HEK293 (cell line): ENCODE data around the gene HS6ST3.

Experiments
- CTCF ChIA-PET: fragments of 350-600 bp; formaldehyde crosslinking; extraction: SDS; loops from one replicate; lab custom pipeline; 2021; ENCODE audit warnings: antibody characterized with exemption; lab: Yijun Ruan, JAX
- POLR2A ChIA-PET: fragments of 300-600 bp; formaldehyde crosslinking; extraction: SDS; loops from one replicate; lab custom pipeline; 2020; ENCODE audit warnings: antibody characterized with exemption, inconsistent platforms; lab: Yijun Ruan, JAX
- H3K27ac ChIP-seq: fragments of 200-500 bp; sonication (Bioruptor generic); 2 replicates; pipeline ENCODE4 v1.5.1; 2014; ENCODE audit warnings: low read depth, low read length, control low read depth, inconsistent platforms; ENCODE audit errors: extremely low read depth
- H3K36me3 ChIP-seq, 2 experiments: fragments of 200-500 bp in 1 of 2; sonication (Bioruptor generic) in 1 of 2; 1 replicate in 1 of 2; 2 replicates in 1 of 2; pipeline ENCODE4 v1.5.1; 2014 to 2017; ENCODE audit warnings: inconsistent platforms in 2 of 2, low read length in 2 of 2; ENCODE audit not compliant: control insufficient read depth in 2 of 2, insufficient read depth in 1 of 2
- H3K4me1 ChIP-seq: fragments of 200-500 bp; sonication (Bioruptor generic); 2 replicates; pipeline ENCODE4 v1.5.1; 2014; ENCODE audit warnings: mild to moderate bottlenecking, low read length, inconsistent platforms; ENCODE audit not compliant: control insufficient read depth, insufficient read depth
- H3K4me3 ChIP-seq: 2 replicates; pipeline ENCODE4 v1.5.1; 2011; ENCODE audit warnings: low read depth, mild to moderate bottlenecking, control low read depth, low read length, moderate library complexity
- H3K9me3 ChIP-seq: fragments of 200-500 bp; sonication (Bioruptor generic); 2 replicates; pipeline ENCODE4 v1.5.1; 2014; ENCODE audit warnings: low read depth, low read length, inconsistent platforms; ENCODE audit not compliant: control insufficient read depth, insufficient read depth
- FEZF1 ChIP-seq: fragments of 450-650 bp; formaldehyde crosslinking; IDR thresholded peaks from 2 replicates; pipeline ENCODE4 v1.5.1; 2016; ENCODE audit warnings: missing biosample characterization, missing genetic modification characterization
- HOXA7 ChIP-seq: sonication (generic); formaldehyde crosslinking; IDR thresholded peaks from 2 replicates; pipeline ENCODE4 v1.8.1; 2022; ENCODE audit warnings: missing genetic modification reagents, borderline replicate concordance
- PRDM6 ChIP-seq: fragments of 450-650 bp; formaldehyde crosslinking; IDR thresholded peaks from 2 replicates; pipeline ENCODE4 v1.5.1; 2017; ENCODE audit warnings: missing biosample characterization, missing genetic modification characterization
- ZNF366 ChIP-seq: fragments of 450-650 bp; formaldehyde crosslinking; conservative IDR thresholded peaks from 2 replicates; pipeline ENCODE4 v1.5.1; 2016; ENCODE audit warnings: missing biosample characterization, missing genetic modification characterization
- ZNF610 ChIP-seq: fragments of 450-650 bp; formaldehyde crosslinking; IDR thresholded peaks from 2 replicates; pipeline ENCODE4 v1.5.1; 2016; ENCODE audit warnings: missing biosample characterization, missing genetic modification characterization, borderline replicate concordance
- ZNF670 ChIP-seq: fragments of 450-650 bp; formaldehyde crosslinking; IDR thresholded peaks from 2 replicates; pipeline ENCODE4 v1.5.1; 2016; ENCODE audit warnings: missing biosample characterization, missing genetic modification characterization, low read depth
- ZNF843 ChIP-seq: fragments of 450-650 bp; formaldehyde crosslinking; IDR thresholded peaks from 2 replicates; pipeline ENCODE4 v1.5.1; 2016; ENCODE audit warnings: missing biosample characterization, missing genetic modification characterization
- TF ChIP-seq, protein P1 (sequence below): fragments of 450-650 bp; formaldehyde crosslinking; IDR thresholded peaks from 2 replicates; pipeline ENCODE4 v1.5.1; 2016; ENCODE audit warnings: missing biosample characterization, missing genetic modification characterization
- TF ChIP-seq, protein P2 (sequence below): fragments of 450-650 bp; formaldehyde crosslinking; IDR thresholded peaks from 2 replicates; pipeline ENCODE4 v1.5.1; 2017; ENCODE audit warnings: missing biosample characterization, missing genetic modification characterization
- TF ChIP-seq, protein P3 (sequence below): fragments of 450-650 bp; formaldehyde crosslinking; IDR thresholded peaks from 2 replicates; pipeline ENCODE4 v1.5.1; 2017; ENCODE audit warnings: missing biosample characterization, missing genetic modification characterization
- TF ChIP-seq, protein P4 (sequence below): fragments of 450-650 bp; formaldehyde crosslinking; IDR thresholded peaks from 2 replicates; pipeline ENCODE4 v1.5.1; 2016; ENCODE audit warnings: missing biosample characterization, missing genetic modification characterization
- TF ChIP-seq, protein P5 (sequence below): fragments of 450-650 bp; formaldehyde crosslinking; conservative IDR thresholded peaks from 2 replicates; pipeline ENCODE4 v1.5.1; 2016; ENCODE audit warnings: low read depth, missing biosample characterization, missing genetic modification characterization

HS6ST3 gene

GRCh38 chr13:96768524-96768923, 678.6 kb downstream of the HS6ST3 start (continued):
- TF ChIP-seq, protein P1, sequence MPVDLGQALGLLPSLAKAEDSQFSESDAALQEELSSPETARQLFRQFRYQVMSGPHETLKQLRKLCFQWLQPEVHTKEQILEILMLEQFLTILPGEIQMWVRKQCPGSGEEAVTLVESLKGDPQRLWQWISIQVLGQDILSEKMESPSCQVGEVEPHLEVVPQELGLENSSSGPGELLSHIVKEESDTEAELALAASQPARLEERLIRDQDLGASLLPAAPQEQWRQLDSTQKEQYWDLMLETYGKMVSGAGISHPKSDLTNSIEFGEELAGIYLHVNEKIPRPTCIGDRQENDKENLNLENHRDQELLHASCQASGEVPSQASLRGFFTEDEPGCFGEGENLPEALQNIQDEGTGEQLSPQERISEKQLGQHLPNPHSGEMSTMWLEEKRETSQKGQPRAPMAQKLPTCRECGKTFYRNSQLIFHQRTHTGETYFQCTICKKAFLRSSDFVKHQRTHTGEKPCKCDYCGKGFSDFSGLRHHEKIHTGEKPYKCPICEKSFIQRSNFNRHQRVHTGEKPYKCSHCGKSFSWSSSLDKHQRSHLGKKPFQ (tag by site-specific recombination): no peak
- no peak for TF ChIP-seq ZNF366 (tag by site-specific recombination)

GRCh38 chr13:96769874-96770273, 680.0 kb downstream of the HS6ST3 start:
- TF ChIP-seq PRDM6: peak; percentile 56
- TF ChIP-seq FEZF1: peak; percentile 79
- peak; percentile 75; the same call in 1 of the 2 replicates for TF ChIP-seq ZNF843 (tag by site-specific recombination)
- TF ChIP-seq, protein P2, sequence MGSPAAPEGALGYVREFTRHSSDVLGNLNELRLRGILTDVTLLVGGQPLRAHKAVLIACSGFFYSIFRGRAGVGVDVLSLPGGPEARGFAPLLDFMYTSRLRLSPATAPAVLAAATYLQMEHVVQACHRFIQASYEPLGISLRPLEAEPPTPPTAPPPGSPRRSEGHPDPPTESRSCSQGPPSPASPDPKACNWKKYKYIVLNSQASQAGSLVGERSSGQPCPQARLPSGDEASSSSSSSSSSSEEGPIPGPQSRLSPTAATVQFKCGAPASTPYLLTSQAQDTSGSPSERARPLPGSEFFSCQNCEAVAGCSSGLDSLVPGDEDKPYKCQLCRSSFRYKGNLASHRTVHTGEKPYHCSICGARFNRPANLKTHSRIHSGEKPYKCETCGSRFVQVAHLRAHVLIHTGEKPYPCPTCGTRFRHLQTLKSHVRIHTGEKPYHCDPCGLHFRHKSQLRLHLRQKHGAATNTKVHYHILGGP (tag by site-specific recombination): 0 out of 2 replicates have a peak, but pooled peaks have one; percentile 21
- no peak for TF ChIP-seq ZNF670 (tag by site-specific recombination)
- TF ChIP-seq, protein P3, sequence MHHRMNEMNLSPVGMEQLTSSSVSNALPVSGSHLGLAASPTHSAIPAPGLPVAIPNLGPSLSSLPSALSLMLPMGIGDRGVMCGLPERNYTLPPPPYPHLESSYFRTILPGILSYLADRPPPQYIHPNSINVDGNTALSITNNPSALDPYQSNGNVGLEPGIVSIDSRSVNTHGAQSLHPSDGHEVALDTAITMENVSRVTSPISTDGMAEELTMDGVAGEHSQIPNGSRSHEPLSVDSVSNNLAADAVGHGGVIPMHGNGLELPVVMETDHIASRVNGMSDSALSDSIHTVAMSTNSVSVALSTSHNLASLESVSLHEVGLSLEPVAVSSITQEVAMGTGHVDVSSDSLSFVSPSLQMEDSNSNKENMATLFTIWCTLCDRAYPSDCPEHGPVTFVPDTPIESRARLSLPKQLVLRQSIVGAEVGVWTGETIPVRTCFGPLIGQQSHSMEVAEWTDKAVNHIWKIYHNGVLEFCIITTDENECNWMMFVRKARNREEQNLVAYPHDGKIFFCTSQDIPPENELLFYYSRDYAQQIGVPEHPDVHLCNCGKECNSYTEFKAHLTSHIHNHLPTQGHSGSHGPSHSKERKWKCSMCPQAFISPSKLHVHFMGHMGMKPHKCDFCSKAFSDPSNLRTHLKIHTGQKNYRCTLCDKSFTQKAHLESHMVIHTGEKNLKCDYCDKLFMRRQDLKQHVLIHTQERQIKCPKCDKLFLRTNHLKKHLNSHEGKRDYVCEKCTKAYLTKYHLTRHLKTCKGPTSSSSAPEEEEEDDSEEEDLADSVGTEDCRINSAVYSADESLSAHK (tag by site-specific recombination): 0 out of 2 replicates have a peak, but pooled peaks have one; percentile 53
- CTCF ChIA-PET: no interaction called here

DNA sequence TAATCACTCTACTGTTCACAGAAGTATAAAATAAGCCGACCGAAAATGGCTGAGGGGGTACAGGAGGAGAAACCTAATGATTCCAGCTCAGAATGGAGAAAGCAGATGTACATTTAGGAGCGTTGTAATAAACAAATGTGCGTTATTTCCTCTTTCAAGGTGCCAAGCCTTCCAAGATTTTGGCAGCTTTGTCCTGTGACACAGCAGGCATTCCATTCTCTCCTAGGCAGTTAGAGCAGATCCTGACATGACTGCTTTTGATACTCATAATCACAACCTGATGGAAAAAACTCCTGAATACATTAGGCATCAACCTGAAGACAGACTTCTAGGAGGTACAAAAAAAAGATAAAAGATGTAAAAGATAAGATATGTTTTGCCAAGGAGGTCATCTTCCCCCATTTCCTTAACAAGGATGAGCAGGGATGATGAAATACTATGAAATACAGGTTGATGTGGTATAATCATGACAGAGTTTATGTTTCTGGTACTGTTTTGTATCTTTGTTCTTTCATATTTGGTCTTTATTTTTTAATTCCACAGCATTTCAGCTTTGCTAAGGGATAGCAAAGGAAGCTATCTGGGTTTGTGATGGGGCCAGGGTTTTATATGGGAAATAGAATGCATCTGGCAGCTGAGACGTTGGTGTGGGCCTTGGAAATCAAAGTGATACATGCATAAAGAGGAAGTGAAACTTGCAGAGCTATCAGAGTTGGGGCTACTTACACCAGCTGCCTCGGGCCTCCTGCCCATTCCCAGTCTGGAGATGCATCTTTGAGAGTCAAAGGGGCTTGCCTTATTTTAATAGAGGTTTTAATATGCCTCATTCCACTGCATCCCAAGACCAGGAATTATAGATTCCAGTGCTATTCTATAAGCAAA, 681.8 kb downstream of the HS6ST3 start:
- TF ChIP-seq, protein P4, sequence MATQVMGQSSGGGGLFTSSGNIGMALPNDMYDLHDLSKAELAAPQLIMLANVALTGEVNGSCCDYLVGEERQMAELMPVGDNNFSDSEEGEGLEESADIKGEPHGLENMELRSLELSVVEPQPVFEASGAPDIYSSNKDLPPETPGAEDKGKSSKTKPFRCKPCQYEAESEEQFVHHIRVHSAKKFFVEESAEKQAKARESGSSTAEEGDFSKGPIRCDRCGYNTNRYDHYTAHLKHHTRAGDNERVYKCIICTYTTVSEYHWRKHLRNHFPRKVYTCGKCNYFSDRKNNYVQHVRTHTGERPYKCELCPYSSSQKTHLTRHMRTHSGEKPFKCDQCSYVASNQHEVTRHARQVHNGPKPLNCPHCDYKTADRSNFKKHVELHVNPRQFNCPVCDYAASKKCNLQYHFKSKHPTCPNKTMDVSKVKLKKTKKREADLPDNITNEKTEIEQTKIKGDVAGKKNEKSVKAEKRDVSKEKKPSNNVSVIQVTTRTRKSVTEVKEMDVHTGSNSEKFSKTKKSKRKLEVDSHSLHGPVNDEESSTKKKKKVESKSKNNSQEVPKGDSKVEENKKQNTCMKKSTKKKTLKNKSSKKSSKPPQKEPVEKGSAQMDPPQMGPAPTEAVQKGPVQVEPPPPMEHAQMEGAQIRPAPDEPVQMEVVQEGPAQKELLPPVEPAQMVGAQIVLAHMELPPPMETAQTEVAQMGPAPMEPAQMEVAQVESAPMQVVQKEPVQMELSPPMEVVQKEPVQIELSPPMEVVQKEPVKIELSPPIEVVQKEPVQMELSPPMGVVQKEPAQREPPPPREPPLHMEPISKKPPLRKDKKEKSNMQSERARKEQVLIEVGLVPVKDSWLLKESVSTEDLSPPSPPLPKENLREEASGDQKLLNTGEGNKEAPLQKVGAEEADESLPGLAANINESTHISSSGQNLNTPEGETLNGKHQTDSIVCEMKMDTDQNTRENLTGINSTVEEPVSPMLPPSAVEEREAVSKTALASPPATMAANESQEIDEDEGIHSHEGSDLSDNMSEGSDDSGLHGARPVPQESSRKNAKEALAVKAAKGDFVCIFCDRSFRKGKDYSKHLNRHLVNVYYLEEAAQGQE (tag by site-specific recombination): no peak
- TF ChIP-seq, protein P2 (tag by site-specific recombination): 0 out of 2 replicates have a peak, but pooled peaks have one; percentile 33
- TF ChIP-seq ZNF610 (tag by site-specific recombination) (no peak), HOXA7 (CRISPR knock-in tag) (no peak)
- TF ChIP-seq, protein P5, sequence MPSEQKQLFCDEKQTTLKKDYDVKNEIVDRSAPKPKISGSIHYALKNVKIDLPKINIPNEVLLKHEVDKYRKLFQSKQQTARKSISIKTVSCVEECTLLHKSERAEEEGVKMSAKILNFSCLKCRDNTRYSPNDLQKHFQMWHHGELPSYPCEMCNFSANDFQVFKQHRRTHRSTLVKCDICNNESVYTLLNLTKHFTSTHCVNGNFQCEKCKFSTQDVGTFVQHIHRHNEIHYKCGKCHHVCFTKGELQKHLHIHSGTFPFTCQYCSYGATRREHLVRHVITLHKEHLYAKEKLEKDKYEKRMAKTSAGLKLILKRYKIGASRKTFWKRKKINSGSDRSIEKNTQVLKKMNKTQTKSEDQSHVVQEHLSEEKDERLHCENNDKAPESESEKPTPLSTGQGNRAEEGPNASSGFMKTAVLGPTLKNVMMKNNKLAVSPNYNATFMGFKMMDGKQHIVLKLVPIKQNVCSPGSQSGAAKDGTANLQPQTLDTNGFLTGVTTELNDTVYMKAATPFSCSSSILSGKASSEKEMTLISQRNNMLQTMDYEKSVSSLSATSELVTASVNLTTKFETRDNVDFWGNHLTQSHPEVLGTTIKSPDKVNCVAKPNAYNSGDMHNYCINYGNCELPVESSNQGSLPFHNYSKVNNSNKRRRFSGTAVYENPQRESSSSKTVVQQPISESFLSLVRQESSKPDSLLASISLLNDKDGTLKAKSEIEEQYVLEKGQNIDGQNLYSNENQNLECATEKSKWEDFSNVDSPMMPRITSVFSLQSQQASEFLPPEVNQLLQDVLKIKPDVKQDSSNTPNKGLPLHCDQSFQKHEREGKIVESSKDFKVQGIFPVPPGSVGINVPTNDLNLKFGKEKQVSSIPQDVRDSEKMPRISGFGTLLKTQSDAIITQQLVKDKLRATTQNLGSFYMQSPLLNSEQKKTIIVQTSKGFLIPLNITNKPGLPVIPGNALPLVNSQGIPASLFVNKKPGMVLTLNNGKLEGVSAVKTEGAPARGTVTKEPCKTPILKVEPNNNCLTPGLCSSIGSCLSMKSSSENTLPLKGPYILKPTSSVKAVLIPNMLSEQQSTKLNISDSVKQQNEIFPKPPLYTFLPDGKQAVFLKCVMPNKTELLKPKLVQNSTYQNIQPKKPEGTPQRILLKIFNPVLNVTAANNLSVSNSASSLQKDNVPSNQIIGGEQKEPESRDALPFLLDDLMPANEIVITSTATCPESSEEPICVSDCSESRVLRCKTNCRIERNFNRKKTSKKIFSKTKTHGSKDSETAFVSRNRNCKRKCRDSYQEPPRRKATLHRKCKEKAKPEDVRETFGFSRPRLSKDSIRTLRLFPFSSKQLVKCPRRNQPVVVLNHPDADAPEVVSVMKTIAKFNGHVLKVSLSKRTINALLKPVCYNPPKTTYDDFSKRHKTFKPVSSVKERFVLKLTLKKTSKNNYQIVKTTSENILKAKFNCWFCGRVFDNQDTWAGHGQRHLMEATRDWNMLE (tag by site-specific recombination): 0 out of 2 replicates have a peak, but pooled peaks have one; percentile 22
- TF ChIP-seq, all 188 proteins: peak for 2
- Histone ChIP-seq H3K4me1 (no peaks in the 10 kb centered on the region), H3K9me3 (no peaks in the 10 kb centered on the region), H3K4me3 (no peak overlapping the region), H3K27ac (no peak overlapping the region), H3K36me3 (no peaks in the 10 kb centered on the region)
- ChIA-PET POLR2A (no interaction called here), CTCF (interaction anchor here (0.7 kb wide), 1 partner anchor 474 kb away, joined by 3 read pairs; no protein-coding TSS in a partner anchor)

More at GRCh38 chr13:96769874-96770273, 680.0 kb downstream of the HS6ST3 start:
- no peaks in the 10 kb centered on the region for H3K36me3 ChIP-seq
- no peak overlapping the region for H3K27ac ChIP-seq
- no peaks in the 10 kb centered on the region for H3K4me1 ChIP-seq
- no peak overlapping the region for H3K4me3 ChIP-seq
- H3K9me3 ChIP-seq: no peaks in the 10 kb centered on the region
- POLR2A ChIA-PET: no interaction called here
